SH-SY5Y (cell line): ENCODE data around the gene ITPR2.

Experiments
- GATA2 ChIP-seq: IDR thresholded peaks from 2 replicates; pipeline ENCODE4 v1.6.1; 2011; ENCODE audit warnings: mild to moderate bottlenecking, low read depth, low read length
- GATA3 ChIP-seq: IDR thresholded peaks from 2 replicates; pipeline ENCODE4 v1.6.1; 2011; ENCODE audit warnings: low read depth, mild to moderate bottlenecking, low read length, moderate library complexity

The ITPR2 gene

DNA sequence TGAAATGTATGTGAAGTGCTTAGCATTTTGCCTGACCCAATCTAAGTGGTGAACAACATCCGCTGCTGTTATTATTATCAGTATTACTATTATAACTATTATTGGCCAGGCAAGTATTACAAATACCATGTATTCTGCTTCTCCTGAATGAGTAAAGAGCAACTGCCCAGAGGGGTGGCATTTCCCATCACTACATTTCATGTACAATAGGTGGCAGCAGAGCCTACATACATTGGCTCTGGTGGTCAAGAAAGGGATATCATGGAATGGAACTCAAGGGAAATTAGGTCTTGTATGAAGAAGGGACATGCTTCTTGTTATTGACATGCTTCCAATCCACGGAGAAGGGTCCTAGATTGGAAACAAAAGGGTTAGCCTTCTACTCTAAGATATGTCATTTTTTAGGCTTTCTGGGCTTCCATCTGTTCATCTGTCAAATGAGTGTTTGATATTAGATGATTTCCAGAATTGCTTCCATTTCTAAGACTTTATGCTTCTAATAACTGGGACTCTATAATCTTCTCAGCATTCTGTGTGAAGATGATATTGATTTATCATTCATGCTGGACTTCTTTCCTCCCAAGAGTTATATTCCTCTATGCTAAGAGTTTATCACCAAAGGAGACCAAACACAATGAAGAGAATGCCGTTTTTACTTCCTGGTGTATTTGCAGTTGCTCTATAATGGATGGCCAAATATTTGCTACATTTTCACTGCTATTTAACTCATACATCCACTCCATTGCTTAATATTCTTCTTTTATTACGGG is 398.5 kb downstream of the ITPR2 start:
- no peak for TF ChIP-seq GATA3
- no peak for TF ChIP-seq GATA2

DNA sequence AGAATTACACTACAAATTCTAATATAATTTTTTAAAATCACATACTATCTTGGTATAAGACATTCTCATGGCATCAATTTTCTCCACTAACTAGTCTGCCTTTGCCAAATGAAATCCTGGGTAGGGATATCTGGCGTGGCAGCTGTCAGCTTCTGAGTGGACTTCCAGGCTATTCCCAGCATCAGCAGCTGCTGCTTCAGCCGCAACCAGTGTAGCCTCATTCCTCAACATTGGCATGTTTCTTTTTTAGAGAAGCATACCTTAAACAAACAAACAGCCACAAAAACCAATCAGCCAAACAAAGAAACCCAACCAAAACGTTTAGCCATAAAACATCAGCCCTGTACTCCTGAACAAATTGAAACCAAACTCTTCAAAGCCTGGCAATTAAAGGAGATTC is 401.8 kb downstream of the ITPR2 start:
- TF ChIP-seq GATA3 (no peak), GATA2 (no peak)

DNA sequence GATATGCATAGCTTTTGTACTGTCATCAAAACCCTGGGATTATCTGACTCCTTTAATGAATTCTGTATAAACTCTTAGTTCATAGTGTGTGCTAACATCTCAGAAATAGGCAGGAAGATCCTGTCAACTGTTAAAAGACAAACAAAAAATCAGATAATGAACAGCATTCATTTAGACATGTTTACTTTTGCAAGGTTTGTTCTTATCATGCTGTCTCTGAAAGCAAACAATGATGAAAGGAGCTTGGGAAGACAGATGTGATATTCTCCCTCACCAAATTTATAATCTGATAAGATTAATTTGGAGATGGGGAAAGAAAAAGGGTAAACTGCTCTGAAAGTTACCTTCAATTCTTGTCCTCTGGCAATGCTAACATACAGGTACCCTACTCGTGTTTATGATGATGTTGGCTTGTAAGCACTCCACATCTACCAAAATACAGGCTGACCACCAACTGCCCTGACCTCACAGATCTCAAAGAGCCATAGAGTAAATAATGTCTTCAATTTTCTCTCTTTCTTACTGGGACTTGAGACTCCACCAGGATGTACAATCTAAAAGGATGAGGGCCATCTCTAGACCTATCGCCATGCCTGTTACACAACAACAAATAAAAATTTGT is 403.8 kb downstream of the ITPR2 start:
- TF ChIP-seq GATA3 (no peak), GATA2 (no peak)

DNA sequence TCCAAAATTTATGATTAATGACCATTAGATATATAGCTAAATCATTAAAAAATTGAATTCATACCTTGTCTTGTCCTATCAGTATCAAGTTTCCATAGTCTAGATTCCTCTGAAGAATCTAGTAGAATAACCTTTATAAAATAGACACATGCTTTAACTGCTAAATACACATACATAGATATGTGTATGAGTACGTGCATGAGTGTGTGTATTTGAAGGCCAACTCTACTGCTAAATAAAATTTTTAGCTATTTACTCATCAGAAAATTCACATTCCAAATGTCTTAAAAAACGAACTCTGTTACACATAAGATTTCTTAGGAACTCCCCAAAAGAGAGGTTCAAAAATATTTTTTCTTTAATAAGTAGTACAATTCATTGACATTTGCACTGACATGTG is 404.6 kb downstream of the ITPR2 start:
- TF ChIP-seq GATA2, result no peak
- TF ChIP-seq GATA3, result no peak

DNA sequence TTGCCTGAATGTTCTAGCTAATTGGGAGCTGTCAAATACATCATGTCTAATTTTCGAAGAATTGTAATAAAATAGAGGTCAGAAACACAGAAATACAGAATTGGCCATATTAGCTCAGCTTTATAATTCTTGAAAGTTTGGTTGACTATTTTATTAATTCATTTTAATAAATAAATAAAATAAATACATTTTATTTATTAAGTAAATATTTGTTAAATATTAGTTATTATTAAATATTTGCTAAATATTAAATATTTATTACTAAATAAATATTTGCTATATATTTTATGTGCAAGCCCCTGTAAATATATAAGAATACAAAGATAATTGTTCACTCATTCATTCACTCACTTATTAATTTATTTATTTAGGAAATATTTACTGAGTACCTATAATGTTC is 406.3 kb downstream of the ITPR2 start:
- TF ChIP-seq GATA2 (no peak), GATA3 (no peak)

DNA sequence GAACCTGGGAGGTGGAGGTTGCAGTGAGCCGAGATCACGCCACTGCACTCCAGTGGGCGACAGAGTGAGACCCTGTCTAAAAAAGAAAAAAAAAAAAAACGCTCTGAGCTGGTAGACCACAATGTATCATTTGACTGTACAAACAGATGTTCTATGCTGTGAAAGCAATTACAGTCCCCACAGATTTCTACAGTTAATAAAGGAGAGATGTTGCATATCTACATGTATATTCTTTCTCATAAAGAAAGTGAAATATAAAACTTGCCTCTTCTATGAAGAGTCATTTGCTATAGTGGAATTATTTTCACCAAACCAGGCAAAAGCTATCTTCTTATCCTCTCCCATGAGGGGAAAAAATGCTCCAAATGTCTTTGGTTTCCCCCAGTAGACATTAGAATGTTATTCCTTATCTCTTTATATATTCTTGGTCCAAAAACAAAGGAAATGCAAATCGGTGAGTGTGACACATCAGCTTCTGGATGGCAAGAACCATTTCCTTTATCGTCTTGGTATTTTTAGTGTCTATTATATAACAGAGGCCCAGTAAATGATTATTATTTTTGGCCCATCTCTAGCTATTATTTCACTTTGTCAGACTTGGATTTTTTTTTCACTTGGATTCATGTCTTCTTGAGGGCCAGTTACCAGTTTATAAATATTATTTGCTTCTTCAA is 407.3 kb downstream of the ITPR2 start:
- TF ChIP-seq GATA3 (no peak), GATA2 (no peak)

DNA sequence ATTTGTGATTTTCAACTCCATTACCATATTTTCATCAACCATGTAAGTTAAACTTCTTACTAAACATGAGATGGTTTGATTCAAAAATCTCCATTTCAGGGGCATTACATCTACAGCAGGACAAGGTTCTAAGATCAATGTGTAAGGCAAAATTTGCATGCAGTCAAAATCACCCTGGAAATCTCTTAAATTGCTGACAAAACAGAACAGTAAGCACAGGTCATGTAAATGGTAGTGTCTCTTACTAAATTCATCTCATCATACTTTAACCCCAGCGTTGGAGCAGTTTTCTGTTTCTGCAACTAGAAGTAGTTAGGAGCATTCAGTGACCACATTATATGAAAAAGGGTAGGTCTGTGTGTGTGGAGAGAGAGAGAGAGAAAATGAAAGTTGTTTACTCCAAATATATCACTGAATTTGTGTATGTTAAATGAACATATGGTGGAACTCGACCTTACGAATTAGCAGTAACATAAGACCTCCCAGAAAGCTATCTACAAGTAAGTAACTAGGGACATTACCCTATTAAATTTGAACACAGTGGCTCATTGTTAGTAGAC is 410.1 kb downstream of the ITPR2 start:
- TF ChIP-seq GATA2, result no peak
- no peak for TF ChIP-seq GATA3

DNA sequence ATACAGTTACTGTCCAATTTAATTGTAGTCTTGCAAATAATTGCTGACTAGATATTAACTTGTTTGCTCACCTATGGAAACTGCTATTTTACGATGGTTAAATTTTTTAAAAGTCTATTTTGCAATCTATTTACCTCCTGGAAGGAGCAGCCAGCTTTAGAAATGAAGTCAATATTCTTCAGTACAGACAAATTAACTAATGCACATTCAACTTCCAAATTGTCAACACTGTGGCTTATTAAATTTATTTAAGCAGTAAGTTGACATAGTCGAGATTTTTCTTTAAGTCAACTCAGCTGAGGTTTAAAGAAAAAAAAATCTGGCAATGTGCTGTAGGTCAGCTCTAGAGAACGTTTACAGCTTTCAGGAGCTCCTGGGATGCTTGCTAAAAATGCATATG is 416.4 kb downstream of the ITPR2 start:
- TF ChIP-seq GATA3 (no peak), GATA2 (no peak)

DNA sequence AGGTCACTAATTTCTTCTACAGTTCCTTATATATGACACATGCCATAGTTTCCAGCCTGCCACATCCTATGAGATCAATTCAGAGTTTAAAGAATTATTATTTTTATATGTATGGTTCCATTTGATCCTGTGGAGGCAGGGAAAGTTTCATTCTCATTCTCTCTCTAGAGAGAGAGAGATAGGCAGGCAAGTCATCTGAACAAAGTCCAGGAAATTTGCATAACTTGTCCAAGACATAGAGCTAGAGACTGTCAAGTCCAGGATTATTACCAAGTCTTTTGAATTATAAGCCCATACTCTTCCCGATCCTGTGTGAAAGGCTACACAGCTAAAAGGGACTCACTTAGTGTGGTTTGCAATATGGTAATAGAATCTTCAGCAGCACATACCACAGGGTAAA is 422.3 kb downstream of the ITPR2 start:
- TF ChIP-seq GATA3 (no peak), GATA2 (no peak)

DNA sequence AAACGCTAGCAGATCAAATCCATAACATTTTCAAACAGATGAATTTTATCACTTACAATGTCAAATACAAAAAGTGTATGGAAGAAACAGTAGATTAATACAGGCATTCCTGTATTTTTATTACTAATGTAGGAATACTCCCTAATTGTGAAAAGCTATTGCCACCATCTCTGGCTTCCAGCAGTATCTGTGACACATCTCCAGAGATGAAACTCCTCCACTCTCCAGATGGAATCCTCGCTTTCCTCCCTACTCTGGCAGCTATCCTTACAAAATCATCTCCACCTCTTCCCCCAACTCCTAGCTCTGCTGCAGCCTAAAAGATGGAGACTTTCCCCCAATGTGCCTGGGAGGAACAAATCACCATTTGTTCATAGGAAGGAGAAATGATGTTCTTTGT is 426.2 kb downstream of the ITPR2 start:
- TF ChIP-seq GATA3 (no peak), GATA2 (no peak)

DNA sequence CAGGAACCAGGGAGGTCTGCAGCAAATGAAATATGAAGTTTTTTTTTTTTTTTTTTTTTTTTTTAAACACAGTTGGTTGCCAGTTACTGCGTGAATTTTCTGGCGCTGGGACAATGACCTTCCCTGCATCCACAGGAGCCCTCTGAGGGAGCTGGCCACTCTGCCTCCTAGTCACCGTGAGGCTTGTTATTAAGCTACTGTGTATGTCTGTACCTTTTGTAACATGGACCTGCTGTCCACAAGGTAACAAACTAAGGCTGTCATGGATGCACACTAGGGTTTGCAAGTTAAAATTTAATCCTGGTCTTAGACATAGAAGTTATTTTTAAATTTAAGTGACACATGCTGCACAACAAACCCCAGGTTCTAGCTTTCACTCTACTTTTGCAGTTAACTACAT is 426.6 kb downstream of the ITPR2 start:
- TF ChIP-seq GATA3 (no peak), GATA2 (no peak)

DNA sequence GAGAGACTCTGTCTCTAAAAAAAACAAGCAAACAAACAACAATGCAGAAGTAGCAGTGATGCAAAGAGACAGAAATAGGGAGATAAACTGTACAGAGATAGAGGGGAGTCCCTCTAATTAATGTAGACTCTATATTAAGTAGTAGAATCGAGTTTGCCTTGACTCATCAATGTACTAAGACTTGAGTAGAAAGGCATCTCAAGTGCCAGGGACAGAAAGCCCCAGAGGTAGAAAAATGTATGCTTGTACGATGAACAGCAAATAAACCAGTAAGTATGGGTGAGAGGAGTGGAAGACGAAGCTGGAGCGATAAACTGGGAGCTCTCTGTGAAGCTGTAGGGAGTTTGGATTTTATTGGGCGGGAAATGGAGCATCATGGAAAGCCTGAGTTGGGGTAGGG is 429.4 kb downstream of the ITPR2 start:
- TF ChIP-seq GATA2 (no peak), GATA3 (no peak)

DNA sequence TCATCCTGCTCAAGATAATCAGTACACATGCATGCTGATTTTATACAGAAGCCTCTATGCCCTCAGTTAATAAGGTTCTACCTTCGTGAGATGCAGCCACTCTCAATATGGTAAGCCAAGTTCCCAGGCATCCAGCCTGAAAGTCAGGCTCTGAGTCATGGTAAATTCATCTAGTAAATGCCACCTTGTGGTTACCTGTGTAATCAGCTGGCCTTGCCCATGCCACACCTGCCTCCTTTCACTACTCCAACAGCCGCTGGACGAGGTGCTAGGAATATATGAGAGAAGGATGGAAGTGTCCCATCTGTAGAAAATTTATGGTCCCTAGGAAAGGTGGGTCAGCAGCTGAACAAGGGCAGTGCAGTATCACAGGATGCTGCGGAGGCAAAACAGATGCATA is 430.3 kb downstream of the ITPR2 start:
- no peak for TF ChIP-seq GATA2
- TF ChIP-seq GATA3, result no peak

DNA sequence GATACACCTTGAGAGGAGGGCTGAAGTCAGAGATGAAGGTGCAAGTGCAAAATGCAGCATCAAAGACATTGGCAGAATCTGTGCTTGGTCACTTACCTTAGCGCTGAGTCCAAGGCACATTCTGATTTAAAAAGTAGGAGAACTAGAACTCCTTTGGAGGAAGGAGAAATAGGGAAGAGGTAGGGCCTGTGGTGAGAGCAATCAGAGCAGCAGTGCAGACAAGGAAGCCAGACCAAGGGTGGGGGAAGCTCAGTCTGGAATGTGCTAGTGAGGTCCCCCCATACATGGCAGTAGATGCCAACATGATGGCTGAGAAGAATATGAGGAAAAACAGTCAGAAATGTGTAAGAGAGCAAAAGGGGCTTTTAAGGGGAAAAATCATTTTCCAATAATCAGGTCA is 431.1 kb downstream of the ITPR2 start:
- TF ChIP-seq GATA3 (no peak), GATA2 (no peak)

DNA sequence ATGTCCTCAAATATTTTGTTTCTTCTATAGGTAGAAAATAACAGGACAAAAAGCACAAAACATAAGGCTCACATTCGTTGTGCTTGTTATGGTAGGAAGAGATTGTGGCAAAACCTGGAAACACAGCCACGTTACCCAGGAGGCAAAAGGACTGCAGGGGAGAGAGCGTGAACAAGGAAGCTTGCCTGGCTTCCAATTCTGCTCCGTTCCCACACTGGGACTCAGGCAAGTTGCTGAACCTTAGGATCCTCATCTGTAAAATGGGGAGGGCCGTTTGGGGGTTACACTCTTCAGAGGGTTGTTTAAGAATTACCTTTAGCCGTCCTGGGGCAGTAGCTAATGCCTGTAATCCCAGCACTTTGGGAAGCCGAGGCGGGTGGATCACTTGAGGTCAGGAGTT is 432.4 kb downstream of the ITPR2 start:
- TF ChIP-seq GATA3 (no peak), GATA2 (no peak)

DNA sequence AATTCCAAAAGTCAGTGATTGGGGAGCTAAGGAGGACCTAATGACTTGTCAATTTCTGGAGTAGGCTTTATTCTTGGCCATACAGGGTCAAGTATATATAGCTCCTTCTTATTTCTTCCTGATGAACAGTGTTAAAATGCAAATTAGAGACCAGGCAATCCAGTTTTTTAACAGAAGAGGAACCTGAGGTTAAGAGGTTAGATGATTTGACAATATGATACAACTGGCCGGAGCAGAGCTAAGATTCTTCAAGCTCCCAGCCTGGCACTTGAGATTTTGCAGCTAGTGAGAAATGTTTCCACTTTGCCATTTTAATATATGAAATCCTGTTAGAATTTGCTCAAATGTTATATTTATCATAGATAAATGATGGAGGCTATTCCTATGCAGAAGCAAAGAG is 433.6 kb downstream of the ITPR2 start:
- no peak for TF ChIP-seq GATA3
- no peak for TF ChIP-seq GATA2
